ENCODE results near the gene THRA.

The THRA gene

DNA sequence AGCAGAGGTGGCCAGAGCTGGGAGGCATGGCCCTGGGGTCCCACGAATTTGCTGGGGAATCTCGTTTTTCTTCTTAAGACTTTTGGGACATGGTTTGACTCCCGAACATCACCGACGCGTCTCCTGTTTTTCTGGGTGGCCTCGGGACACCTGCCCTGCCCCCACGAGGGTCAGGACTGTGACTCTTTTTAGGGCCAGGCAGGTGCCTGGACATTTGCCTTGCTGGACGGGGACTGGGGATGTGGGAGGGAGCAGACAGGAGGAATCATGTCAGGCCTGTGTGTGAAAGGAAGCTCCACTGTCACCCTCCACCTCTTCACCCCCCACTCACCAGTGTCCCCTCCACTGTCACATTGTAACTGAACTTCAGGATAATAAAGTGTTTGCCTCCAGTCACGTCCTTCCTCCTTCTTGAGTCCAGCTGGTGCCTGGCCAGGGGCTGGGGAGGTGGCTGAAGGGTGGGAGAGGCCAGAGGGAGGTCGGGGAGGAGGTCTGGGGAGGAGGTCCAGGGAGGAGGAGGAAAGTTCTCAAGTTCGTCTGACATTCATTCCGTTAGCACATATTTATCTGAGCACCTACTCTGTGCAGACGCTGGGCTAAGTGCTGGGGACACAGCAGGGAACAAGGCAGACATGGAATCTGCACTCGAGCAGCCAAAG, 45.2 kb upstream of the THRA start:
- DNase-seq = no peak
- TF ChIP-seq, protein P1, sequence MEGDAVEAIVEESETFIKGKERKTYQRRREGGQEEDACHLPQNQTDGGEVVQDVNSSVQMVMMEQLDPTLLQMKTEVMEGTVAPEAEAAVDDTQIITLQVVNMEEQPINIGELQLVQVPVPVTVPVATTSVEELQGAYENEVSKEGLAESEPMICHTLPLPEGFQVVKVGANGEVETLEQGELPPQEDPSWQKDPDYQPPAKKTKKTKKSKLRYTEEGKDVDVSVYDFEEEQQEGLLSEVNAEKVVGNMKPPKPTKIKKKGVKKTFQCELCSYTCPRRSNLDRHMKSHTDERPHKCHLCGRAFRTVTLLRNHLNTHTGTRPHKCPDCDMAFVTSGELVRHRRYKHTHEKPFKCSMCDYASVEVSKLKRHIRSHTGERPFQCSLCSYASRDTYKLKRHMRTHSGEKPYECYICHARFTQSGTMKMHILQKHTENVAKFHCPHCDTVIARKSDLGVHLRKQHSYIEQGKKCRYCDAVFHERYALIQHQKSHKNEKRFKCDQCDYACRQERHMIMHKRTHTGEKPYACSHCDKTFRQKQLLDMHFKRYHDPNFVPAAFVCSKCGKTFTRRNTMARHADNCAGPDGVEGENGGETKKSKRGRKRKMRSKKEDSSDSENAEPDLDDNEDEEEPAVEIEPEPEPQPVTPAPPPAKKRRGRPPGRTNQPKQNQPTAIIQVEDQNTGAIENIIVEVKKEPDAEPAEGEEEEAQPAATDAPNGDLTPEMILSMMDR (IDR thresholded peaks at IDR 0.05) = no peak
- Histone ChIP-seq H3K27ac (peak overlapping the region in 1 of 2 donors; percentile 54), H3K27me3 (no peaks in the 10 kb centered on the region), H3K9me3 (no peaks in the 10 kb centered on the region), H3K4me3 (no peak overlapping the region), H3K4me1 (peaks cover 0 to 50% (median 27%) of the 10 kb centered on the region in 4 donors), H3K36me3 (peaks cover 14 to 37% (median 30%) of the 10 kb centered on the region in 3 donors)
- intact Hi-C loops (cut with DNase I; ENCODE audit: low total_unique reads) = loop anchor here (10.0 kb wide), 1 partner anchor 257 kb away; no protein-coding TSS in a partner anchor

DNA sequence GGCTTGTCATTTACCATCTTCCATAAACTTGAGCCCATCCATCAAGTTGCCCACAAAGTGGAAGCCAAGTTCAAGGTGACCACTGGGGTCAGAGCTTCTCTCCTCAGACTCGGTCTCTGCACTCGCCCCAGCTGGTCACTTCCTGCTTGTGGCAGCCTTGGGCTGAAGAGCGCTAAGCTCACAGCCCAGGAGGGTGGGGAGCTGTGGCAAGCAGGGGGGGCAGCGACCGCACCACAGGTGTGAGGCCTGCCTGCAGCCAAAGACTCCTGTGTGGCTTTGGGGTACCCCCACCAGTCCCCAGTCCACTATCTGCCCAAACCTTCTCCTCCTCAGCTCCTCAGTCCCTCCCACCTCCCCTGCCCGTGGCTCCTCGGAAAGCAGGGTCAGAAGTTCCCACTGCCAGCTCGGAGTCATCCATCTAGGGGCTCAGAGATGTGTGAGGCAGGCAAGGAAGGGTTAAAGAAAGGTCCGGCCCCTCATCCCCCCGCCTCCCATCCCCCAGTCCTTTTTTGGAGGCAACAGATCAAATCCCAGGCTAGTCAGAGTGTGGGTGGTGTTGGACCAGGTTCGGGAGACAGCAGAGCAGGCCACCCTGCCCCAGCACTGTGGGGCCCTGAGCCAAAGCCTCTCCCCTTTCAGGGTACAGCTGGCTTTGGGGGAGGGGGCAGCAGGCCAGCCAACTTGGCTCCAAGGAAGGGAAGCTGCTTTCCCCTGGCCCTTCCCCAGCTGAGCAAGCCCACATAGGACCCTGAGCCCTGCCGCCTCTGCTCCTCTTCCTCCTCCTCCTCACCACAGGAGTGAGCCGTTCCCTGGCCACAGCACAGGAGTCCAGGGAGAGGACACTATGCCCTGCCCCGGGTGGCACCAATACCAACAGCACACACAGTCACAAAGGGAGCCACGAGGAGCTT, 44.3 kb upstream of the THRA start:
- H3K36me3 ChIP-seq = peaks cover 21 to 46% (median 38%) of the 10 kb centered on the region in 3 donors
- TF ChIP-seq, protein P1 (IDR thresholded peaks at IDR 0.05) = no peak
- H3K4me1 ChIP-seq = peaks cover 0 to 56% (median 27%) of the 10 kb centered on the region in 4 donors
- H3K27me3 ChIP-seq = no peaks in the 10 kb centered on the region
- H3K27ac ChIP-seq = peak overlapping the region; percentile 54 to 55
- intact Hi-C loops (cut with DNase I; ENCODE audit: low total_unique reads) = loop anchor here (10.0 kb wide), 1 partner anchor 256 kb away; no protein-coding TSS in a partner anchor
- no peak overlapping the region for H3K4me3 ChIP-seq
- DNase-seq = no peak
- H3K9me3 ChIP-seq = no peaks in the 10 kb centered on the region

DNA sequence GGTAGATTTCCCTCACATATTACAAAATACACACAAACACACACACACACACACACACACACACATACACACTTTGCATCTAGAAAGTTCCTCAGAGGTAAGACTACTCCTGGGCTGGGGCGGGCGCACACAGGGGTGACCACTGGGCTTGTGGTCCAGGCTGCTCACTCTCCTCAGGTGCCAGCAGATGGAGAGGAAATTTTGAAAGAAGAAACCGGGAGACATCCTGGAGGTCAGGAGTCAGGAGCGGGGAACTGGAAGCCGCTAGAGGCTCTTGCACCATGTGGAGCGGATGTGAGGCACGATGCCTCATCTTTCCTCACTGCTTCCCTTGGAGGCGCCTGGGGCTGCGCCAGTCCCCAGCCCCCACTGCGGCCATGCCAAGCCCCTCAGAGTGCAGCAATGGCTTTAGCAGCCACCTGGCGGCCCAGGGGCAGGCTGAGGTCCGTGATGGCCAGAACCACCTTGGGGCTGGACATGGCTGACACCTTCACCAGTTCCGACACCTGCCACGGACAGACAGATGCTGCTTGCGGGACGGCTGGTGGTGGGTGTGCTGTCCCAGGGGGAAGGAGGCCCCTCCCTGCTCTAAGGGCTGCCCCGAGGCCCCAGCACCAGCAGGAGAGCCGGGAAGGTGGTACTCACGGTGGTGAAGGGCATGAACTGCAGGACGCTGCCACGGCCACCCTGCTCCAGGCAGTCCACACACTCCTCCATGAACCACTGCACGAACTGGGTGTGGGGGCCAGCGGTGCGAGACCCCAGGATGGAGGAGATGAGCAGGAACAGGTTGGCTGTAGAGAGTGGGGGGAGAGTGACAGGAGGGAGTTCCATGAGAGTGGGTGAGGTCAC, 43.4 kb upstream of the THRA start:
- no peak for DNase-seq
- no peaks in the 10 kb centered on the region for H3K27me3 ChIP-seq
- H3K36me3 ChIP-seq = peaks cover 25 to 51% (median 38%) of the 10 kb centered on the region in 3 donors
- TF ChIP-seq, protein P1 (IDR thresholded peaks at IDR 0.05) = no peak
- peak overlapping the region; percentile 54 to 55 for H3K27ac ChIP-seq
- intact Hi-C loops (cut with DNase I; ENCODE audit: low total_unique reads) = loop anchor here (10.0 kb wide), 1 partner anchor 255 kb away; no protein-coding TSS in a partner anchor
- no peak overlapping the region for H3K4me3 ChIP-seq
- H3K9me3 ChIP-seq = no peaks in the 10 kb centered on the region
- peaks cover 0 to 52% (median 19%) of the 10 kb centered on the region in 4 donors for H3K4me1 ChIP-seq

DNA sequence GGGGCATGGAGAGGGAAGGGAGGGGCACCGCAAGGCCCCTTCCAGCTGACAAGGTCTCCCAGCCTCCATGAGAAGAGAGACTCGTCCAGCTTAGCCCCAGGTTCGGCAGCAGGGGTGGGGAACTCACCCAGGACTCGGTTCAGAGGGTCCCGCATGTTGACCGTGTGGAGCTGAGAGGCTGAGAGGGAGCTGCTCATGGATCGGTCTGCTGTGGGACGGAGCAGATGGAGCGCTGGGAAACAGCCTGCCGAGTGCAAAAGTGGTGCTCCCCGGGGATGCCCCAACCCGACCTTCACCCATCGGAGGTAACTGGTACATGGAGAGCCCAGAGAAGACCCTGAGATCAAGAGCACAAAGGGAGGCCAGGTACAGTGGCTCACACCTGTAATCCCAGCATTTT, 42.6 kb upstream of the THRA start:
- no peaks in the 10 kb centered on the region for H3K27me3 ChIP-seq
- intact Hi-C loops (cut with DNase I; ENCODE audit: low total_unique reads) = no loop called here
- no peak for DNase-seq
- H3K9me3 ChIP-seq = no peaks in the 10 kb centered on the region
- peaks cover 33 to 59% (median 38%) of the 10 kb centered on the region in 3 donors for H3K36me3 ChIP-seq
- peak overlapping the region in 1 of 2 donors; percentile 55 for H3K27ac ChIP-seq
- no peak overlapping the region for H3K4me3 ChIP-seq
- peaks cover 0 to 52% (median 18%) of the 10 kb centered on the region in 4 donors for H3K4me1 ChIP-seq
- TF ChIP-seq, protein P1 (IDR thresholded peaks at IDR 0.05) = no peak

DNA sequence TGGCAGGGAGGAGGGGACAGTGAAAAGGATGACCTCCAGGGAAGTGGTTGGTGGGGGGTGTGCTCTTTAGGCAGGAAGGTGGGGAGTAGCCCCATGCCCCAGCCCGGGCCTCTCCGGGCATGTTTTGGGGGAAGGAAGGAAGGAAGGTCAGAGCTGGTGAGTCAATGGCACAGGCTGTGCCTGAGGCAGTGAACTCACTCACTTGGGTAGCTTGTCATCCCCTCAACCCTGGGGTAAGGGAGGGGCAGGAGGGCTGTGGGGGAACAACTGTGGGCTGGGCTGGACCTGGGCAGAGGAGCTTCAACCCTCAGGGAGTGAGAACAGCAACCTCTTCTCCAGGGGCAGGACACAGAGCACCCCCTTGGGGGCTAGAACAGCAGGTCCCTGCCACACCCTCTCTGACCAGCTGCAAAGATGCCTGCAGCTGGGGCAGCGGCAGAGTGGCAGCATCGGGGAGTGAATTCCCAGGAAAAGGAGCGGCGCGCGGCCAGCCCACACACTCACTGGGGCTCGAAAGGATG, 41.3 kb upstream of the THRA start:
- Histone ChIP-seq H3K27me3 (no peaks in the 10 kb centered on the region), H3K9me3 (no peaks in the 10 kb centered on the region), H3K27ac (peak overlapping the region in 1 of 2 donors; percentile 2), H3K4me1 (peaks cover 0 to 53% (median 19%) of the 10 kb centered on the region in 4 donors), H3K4me3 (no peak overlapping the region), H3K36me3 (peaks cover 47 to 73% (median 52%) of the 10 kb centered on the region in 3 donors)
- peak in 1 of 2 donors; percentile 46 for DNase-seq
- TF ChIP-seq, protein P1 (IDR thresholded peaks at IDR 0.05) = no peak
- intact Hi-C loops (cut with DNase I; ENCODE audit: low total_unique reads) = no loop called here

All from tibial artery (tissue), 4 donors.